ENCODE data around the gene ZBP1.

The ZBP1 gene

DNA sequence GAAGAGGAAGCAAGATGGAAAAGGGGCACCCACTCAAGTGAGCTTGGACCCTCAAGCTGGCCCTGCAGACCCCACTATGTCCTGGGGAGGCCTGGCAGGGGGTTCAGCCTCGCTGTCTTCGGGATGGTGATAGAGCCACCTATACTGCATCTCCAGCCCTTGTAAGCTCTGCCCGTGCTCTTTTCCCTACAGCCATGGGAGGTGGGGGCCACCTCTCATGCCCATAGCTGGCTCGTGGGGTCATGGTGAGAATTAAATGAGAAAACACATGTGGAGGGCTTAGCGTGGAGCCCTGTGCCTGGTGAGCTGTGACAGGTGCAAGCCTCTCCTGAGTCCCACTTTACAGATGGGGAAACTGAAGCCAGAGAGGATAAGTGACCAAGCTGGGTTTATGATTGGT, 31.6 kb downstream of the ZBP1 start:
- Histone ChIP-seq H3K4me3 (ENCODE audit: extremely low read depth, insufficient read depth, low read length, poor library complexity, severe bottlenecking) (no peak overlapping the region), H3K9me3 (ENCODE audit: control insufficient read depth, low read length) (peaks cover 4% of the 10 kb centered on the region), H3K4me1 (ENCODE audit: control insufficient read depth, insufficient read depth, low read length, poor library complexity, severe bottlenecking) (no peaks in the 10 kb centered on the region), H3K27ac (ENCODE audit: low read depth, low read length, severe bottlenecking) (no peak overlapping the region), H3K36me3 (ENCODE audit: control insufficient read depth, insufficient read depth, low read length) (no peaks in the 10 kb centered on the region)
- WGBS, 2 experiments (ENCODE audit: insufficient coverage in 2 of 2), result 94 to 100% methylated on average over 4 to 5 of the region's 5 CpGs

DNA sequence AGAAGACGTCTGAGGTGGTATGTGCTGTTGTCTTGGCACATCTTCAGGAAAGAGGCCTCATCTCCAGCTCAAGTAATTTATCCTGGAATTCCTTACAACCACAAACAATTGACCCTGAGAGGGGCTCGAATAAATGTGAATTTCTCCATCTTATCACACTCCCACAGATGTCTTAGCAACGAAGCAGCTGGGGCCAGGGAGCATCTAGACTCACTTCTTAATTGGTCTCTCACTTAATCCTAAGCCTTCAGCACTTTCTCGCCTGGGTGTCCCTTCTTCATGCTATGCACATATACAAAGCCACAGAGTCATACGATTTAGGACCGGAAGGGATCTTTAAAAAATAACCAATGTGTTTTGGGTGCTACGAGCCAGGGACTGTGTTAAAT, 32.2 kb downstream of the ZBP1 start:
- 88 to 95% methylated on average over 5 to 6 of the region's 7 CpGs for WGBS, 2 experiments (ENCODE audit: insufficient coverage in 2 of 2)
- Histone ChIP-seq H3K27ac (ENCODE audit: low read depth, low read length, severe bottlenecking) (no peak overlapping the region), H3K9me3 (ENCODE audit: control insufficient read depth, low read length) (peaks cover 4% of the 10 kb centered on the region), H3K4me1 (ENCODE audit: control insufficient read depth, insufficient read depth, low read length, poor library complexity, severe bottlenecking) (no peaks in the 10 kb centered on the region), H3K4me3 (ENCODE audit: extremely low read depth, insufficient read depth, low read length, poor library complexity, severe bottlenecking) (no peak overlapping the region), H3K36me3 (ENCODE audit: control insufficient read depth, insufficient read depth, low read length) (no peaks in the 10 kb centered on the region)

GRCh38 chr20:57587278-57587988, 32.8 kb downstream of the ZBP1 start:
- no peak overlapping the region for H3K4me3 ChIP-seq (ENCODE audit: extremely low read depth, insufficient read depth, low read length, poor library complexity, severe bottlenecking)
- H3K9me3 ChIP-seq (ENCODE audit: control insufficient read depth, low read length), result peaks cover 4% of the 10 kb centered on the region
- 88 to 91% methylated on average over 4 of the region's 4 CpGs for WGBS, 2 experiments (ENCODE audit: insufficient coverage in 2 of 2)
- peaks cover 4% of the 10 kb centered on the region for H3K4me1 ChIP-seq (ENCODE audit: control insufficient read depth, insufficient read depth, low read length, poor library complexity, severe bottlenecking)
- H3K27ac ChIP-seq (ENCODE audit: low read depth, low read length, severe bottlenecking), result no peak overlapping the region
- no peaks in the 10 kb centered on the region for H3K36me3 ChIP-seq (ENCODE audit: control insufficient read depth, insufficient read depth, low read length)

- Histone ChIP-seq H3K9me3 (ENCODE audit: control insufficient read depth, low read length) (peaks cover 4% of the 10 kb centered on the region), H3K4me3 (ENCODE audit: extremely low read depth, insufficient read depth, low read length, poor library complexity, severe bottlenecking) (no peak overlapping the region), H3K36me3 (ENCODE audit: control insufficient read depth, insufficient read depth, low read length) (no peaks in the 10 kb centered on the region), H3K27ac (ENCODE audit: low read depth, low read length, severe bottlenecking) (no peak overlapping the region), H3K4me1 (ENCODE audit: control insufficient read depth, insufficient read depth, low read length, poor library complexity, severe bottlenecking) (peaks cover 10% of the 10 kb centered on the region)
- WGBS, 2 experiments (ENCODE audit: insufficient coverage in 2 of 2), result 80 to 87% methylated on average over 8 of the region's 10 CpGs
Measured at GRCh38 chr20:57586943-57587277, 33.3 kb downstream of the ZBP1 start.

GRCh38 chr20:57586370-57586793, 33.8 kb downstream of the ZBP1 start:
- no peak overlapping the region for H3K4me3 ChIP-seq (ENCODE audit: extremely low read depth, insufficient read depth, low read length, poor library complexity, severe bottlenecking)
- peaks cover 4% of the 10 kb centered on the region for H3K9me3 ChIP-seq (ENCODE audit: control insufficient read depth, low read length)
- H3K27ac ChIP-seq (ENCODE audit: low read depth, low read length, severe bottlenecking), result no peak overlapping the region
- peaks cover 13% of the 10 kb centered on the region for H3K4me1 ChIP-seq (ENCODE audit: control insufficient read depth, insufficient read depth, low read length, poor library complexity, severe bottlenecking)
- WGBS, 2 experiments (ENCODE audit: insufficient coverage in 2 of 2), result 68 to 72% methylated on average over 5 to 6 of the region's 8 CpGs
- H3K36me3 ChIP-seq (ENCODE audit: control insufficient read depth, insufficient read depth, low read length), result no peaks in the 10 kb centered on the region

GRCh38 chr20:57585466-57586213, 34.6 kb downstream of the ZBP1 start:
- 91 to 95% methylated on average over 10 to 14 of the region's 17 CpGs for WGBS, 2 experiments (ENCODE audit: insufficient coverage in 2 of 2)
- H3K9me3 ChIP-seq (ENCODE audit: control insufficient read depth, low read length), result peaks cover 4% of the 10 kb centered on the region
- H3K4me3 ChIP-seq (ENCODE audit: extremely low read depth, insufficient read depth, low read length, poor library complexity, severe bottlenecking), result no peak overlapping the region
- H3K27ac ChIP-seq (ENCODE audit: low read depth, low read length, severe bottlenecking), result no peak overlapping the region
- H3K4me1 ChIP-seq (ENCODE audit: control insufficient read depth, insufficient read depth, low read length, poor library complexity, severe bottlenecking), result peaks cover 13% of the 10 kb centered on the region
- H3K36me3 ChIP-seq (ENCODE audit: control insufficient read depth, insufficient read depth, low read length), result no peaks in the 10 kb centered on the region

DNA sequence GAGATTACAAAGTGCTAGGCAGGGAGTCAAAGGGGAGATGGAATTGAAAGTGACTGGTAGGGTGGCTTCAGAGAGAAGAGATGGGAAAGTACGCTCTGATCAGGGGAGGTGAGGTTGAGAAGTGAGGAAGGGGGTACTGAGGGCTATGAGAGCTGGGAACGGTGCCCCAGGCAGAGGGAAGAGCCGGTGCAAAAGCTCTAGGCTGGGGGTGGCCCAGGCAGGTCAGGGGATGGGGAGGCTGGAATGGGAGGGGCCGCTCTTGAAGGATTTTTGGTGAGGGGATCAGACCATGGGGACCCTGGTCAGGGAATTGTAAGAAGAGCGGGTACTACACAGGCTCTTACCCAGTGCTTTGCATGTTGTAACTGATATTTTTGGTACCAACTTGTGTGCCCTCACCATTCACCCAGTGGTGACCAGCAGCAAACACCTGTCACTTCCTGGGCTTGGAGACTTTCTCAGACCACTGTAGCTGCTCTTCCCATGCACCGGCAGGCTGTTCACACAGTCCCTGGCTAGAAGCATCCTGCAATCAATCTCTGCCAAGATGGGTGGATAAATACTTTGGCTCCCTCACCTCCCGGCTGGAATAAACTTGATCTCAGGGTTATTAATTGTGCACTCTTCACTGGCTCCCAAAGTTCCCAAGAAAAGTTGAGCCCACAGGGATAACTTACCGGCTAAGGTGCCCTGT, 35.3 kb downstream of the ZBP1 start:
- Histone ChIP-seq H3K4me1 (ENCODE audit: control insufficient read depth, insufficient read depth, low read length, poor library complexity, severe bottlenecking) (peaks cover 13% of the 10 kb centered on the region), H3K9me3 (ENCODE audit: control insufficient read depth, low read length) (peaks cover 4% of the 10 kb centered on the region), H3K4me3 (ENCODE audit: extremely low read depth, insufficient read depth, low read length, poor library complexity, severe bottlenecking) (no peak overlapping the region), H3K36me3 (ENCODE audit: control insufficient read depth, insufficient read depth, low read length) (no peaks in the 10 kb centered on the region), H3K27ac (ENCODE audit: low read depth, low read length, severe bottlenecking) (no peak overlapping the region)
- WGBS, 2 experiments (ENCODE audit: insufficient coverage in 2 of 2), result 92 to 94% methylated on average over 5 to 7 of the region's 8 CpGs

DNA sequence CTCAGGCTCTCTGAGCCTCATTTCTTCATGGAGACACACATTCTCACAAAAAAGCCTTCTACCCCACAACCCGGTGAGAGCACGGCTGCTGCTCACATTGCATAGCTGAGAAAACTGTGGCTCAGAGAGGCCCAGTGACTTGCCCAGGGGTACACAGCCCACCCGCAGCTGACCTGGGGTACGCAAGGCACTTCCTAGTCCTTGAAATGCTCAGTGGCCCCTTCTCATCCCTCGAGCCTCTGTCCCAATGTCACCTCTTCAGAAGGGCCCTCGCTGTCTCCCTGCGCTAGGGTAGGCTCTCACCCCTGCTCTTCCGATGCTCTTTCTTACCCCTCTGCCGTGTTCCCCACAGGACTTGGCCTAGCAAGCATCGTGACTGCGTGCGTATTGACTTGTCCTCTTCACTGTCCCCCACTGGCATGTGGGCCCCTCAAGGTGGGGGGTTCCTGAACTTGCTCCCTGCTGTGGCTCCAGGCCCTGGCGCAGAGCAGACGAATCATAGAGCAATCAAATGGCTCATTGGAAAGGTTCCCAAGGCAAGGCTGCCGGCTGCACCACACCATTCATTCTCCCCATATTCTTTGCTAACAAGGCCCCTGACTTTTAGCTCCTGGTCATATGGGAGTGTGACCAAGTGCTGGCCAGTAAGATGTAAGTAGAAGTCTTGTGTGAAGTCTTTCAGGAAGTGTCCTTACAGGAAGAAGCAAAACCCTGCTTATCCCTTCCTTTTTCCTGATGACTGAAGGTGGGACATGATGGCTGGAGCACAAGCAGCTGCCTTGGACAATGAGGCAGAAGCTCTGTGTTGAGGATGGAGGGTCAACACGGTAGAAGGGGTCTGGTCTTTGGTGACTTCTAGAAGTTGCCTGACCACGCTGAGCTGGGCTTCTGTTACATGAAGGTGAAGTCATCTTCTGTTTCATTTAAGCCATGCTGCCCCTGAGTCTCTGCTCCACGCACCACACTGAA, 36.7 kb downstream of the ZBP1 start:
- WGBS, 2 experiments (ENCODE audit: insufficient coverage in 2 of 2), result 85 to 91% methylated on average over 12 to 16 of the region's 18 CpGs
- Histone ChIP-seq H3K27ac (ENCODE audit: low read depth, low read length, severe bottlenecking) (peak overlapping the region; percentile 91), H3K36me3 (ENCODE audit: control insufficient read depth, insufficient read depth, low read length) (no peaks in the 10 kb centered on the region), H3K9me3 (ENCODE audit: control insufficient read depth, low read length) (peaks cover 4% of the 10 kb centered on the region), H3K4me3 (ENCODE audit: extremely low read depth, insufficient read depth, low read length, poor library complexity, severe bottlenecking) (no peak overlapping the region), H3K4me1 (ENCODE audit: control insufficient read depth, insufficient read depth, low read length, poor library complexity, severe bottlenecking) (peaks cover 13% of the 10 kb centered on the region)

GRCh38 chr20:57582432-57583288, 37.6 kb downstream of the ZBP1 start:
- WGBS, 2 experiments (ENCODE audit: insufficient coverage in 2 of 2), result 66 to 81% methylated on average over 15 to 16 of the region's 21 CpGs
- Histone ChIP-seq H3K27ac (ENCODE audit: low read depth, low read length, severe bottlenecking) (peak overlapping the region; percentile 91), H3K4me1 (ENCODE audit: control insufficient read depth, insufficient read depth, low read length, poor library complexity, severe bottlenecking) (peaks cover 13% of the 10 kb centered on the region), H3K4me3 (ENCODE audit: extremely low read depth, insufficient read depth, low read length, poor library complexity, severe bottlenecking) (no peak overlapping the region), H3K9me3 (ENCODE audit: control insufficient read depth, low read length) (peaks cover 4% of the 10 kb centered on the region), H3K36me3 (ENCODE audit: control insufficient read depth, insufficient read depth, low read length) (no peaks in the 10 kb centered on the region)
